Activated naive CD8-positive, alpha-beta T cell treated with anti-CD3 and anti-CD28 coated beads, Interleukin-2, amount 10 ng/mL, durations not matched to agents 7 days and 5 days (primary cell): ENCODE results near the gene ANXA11. TPM values are rescaled to one million over a fixed set of nuclear protein-coding genes. Genes with fewer than 3 reads are reported as not detected.
"Not testable (repeated sequence)": the region's sequence is repeated elsewhere in the genome, so short reads cannot be mapped to it uniquely, and the experiment has no call there.

ENCODE experiments used
- ATAC-seq: fragments of 150-1000 bp; cut with Tn5 transposase; one replicate; pipeline ENCODE4 v1.10.0; 2021; ENCODE audit warnings: low read depth, moderate library complexity
- POLR2A ChIA-PET: fragments of 350-600 bp; sonication (Branson Sonifier 250); formaldehyde crosslinking; loops from one replicate; lab custom pipeline; 2021; ENCODE audit warnings: antibody characterized with exemption; lab: Charles Lee
- DNase-seq: peaks from one replicate; pipeline ENCODE4 v3.0.0; 2021
- H3K27ac Mint-ChIP-seq: one replicate; pipeline ENCODE4 v1.8.0; 2022; ENCODE audit warnings: mild to moderate bottlenecking, mixed read lengths
- H3K27me3 Mint-ChIP-seq: one replicate; pipeline ENCODE4 v1.8.0; 2022; ENCODE audit warnings: mild to moderate bottlenecking, moderate library complexity, mixed read lengths
- H3K36me3 Mint-ChIP-seq: one replicate; pipeline ENCODE4 v1.8.0; 2021; ENCODE audit warnings: mild to moderate bottlenecking, mixed read lengths
- H3K4me1 Mint-ChIP-seq: one replicate; pipeline ENCODE4 v1.8.0; 2021; ENCODE audit warnings: mixed read lengths
- H3K4me3 Mint-ChIP-seq: one replicate; pipeline ENCODE4 v1.8.0; 2022; ENCODE audit warnings: mild to moderate bottlenecking, moderate library complexity, mixed read lengths
- H3K9me3 Mint-ChIP-seq: one replicate; pipeline ENCODE4 v1.8.0; 2021; ENCODE audit warnings: mixed read lengths
- total RNA-seq, 2 experiments: library from RNA; stranded (reverse); gene quantifications; one replicate each; pipeline ENCODE4 v1.2.3, GENCODE V29; 2021

Gene ANXA11
- total RNA-seq, 2 experiments from 2014 or later = 263 to 277 TPM

GRCh38 chr10:80154626-80154977 is 50.7 kb downstream of the ANXA11 start:
- Mint-ChIP-seq H3K9me3 (no peaks in the 10 kb centered on the region), H3K27ac (no peak overlapping the region)
- POLR2A ChIA-PET = no interaction called here

GRCh38 chr10:80153460-80153859 is 51.9 kb downstream of the ANXA11 start:
- Mint-ChIP-seq H3K27me3 (no peaks in the 10 kb centered on the region), H3K9me3 (no peaks in the 10 kb centered on the region), H3K27ac (no peak overlapping the region), H3K4me1 (peaks cover 5% of the 10 kb centered on the region), H3K4me3 (no peak overlapping the region), H3K36me3 (peaks cover 78% of the 10 kb centered on the region)
- no peak for DNase-seq
- ATAC-seq = no peak
- POLR2A ChIA-PET = interaction anchor here (0.6 kb wide), 2 partner anchors 9 to 147 kb away, joined by 3 to 7 read pairs; no protein-coding TSS in a partner anchor

More at GRCh38 chr10:80154626-80154977, 50.7 kb downstream of the ANXA11 start:
- ATAC-seq (no peak), DNase-seq (no peak)
- H3K4me3 Mint-ChIP-seq = no peak overlapping the region
- H3K4me1 Mint-ChIP-seq = peaks cover 11% of the 10 kb centered on the region
- peaks cover 69% of the 10 kb centered on the region for H3K36me3 Mint-ChIP-seq
- no peaks in the 10 kb centered on the region for H3K27me3 Mint-ChIP-seq

- no peaks in the 10 kb centered on the region for H3K9me3 Mint-ChIP-seq
- H3K36me3 Mint-ChIP-seq = peaks cover 75% of the 10 kb centered on the region
- no peak overlapping the region for H3K4me3 Mint-ChIP-seq
- H3K4me1 Mint-ChIP-seq = peaks cover 5% of the 10 kb centered on the region
- POLR2A ChIA-PET = no interaction called here
- no peak for ATAC-seq
- DNase-seq = no peak
- no peaks in the 10 kb centered on the region for H3K27me3 Mint-ChIP-seq
- H3K27ac Mint-ChIP-seq = no peak overlapping the region
Observed at GRCh38 chr10:80152820-80153219, 52.5 kb downstream of the ANXA11 start.

- Mint-ChIP-seq H3K36me3 (peaks cover 57% of the 10 kb centered on the region), H3K27me3 (no peaks in the 10 kb centered on the region), H3K27ac (peak overlapping the region; percentile 69), H3K4me3 (no peak overlapping the region), H3K9me3 (no peaks in the 10 kb centered on the region), H3K4me1 (peaks cover 2% of the 10 kb centered on the region)
- POLR2A ChIA-PET = interaction anchor here (1.0 to 1.4 kb wide), 2 partner anchors 55 to 71 kb away, joined by 3 to 4 read pairs; partner anchors contain the start of gene ANXA11
- no peak for DNase-seq
- ATAC-seq = no peak
Observed at GRCh38 chr10:80150172-80150571, 55.2 kb downstream of the ANXA11 start.

- no peak overlapping the region for H3K27ac Mint-ChIP-seq
- peaks cover 48% of the 10 kb centered on the region for H3K36me3 Mint-ChIP-seq
Observed at GRCh38 chr10:80149123-80149522, 56.2 kb downstream of the ANXA11 start.

GRCh38 chr10:80148166-80148805 is 57.1 kb downstream of the ANXA11 start:
- no peaks in the 10 kb centered on the region for H3K27me3 Mint-ChIP-seq
- peaks cover 42% of the 10 kb centered on the region for H3K36me3 Mint-ChIP-seq
- no peak overlapping the region for H3K27ac Mint-ChIP-seq
- no peaks in the 10 kb centered on the region for H3K9me3 Mint-ChIP-seq
- H3K4me3 Mint-ChIP-seq = no peak overlapping the region
- H3K4me1 Mint-ChIP-seq = peaks cover 13% of the 10 kb centered on the region
- ATAC-seq (no peak), DNase-seq (no peak)
- POLR2A ChIA-PET = no interaction called here

More at GRCh38 chr10:80149123-80149522, 56.2 kb downstream of the ANXA11 start:
- POLR2A ChIA-PET = no interaction called here
- Mint-ChIP-seq H3K4me3 (no peak overlapping the region), H3K27me3 (no peaks in the 10 kb centered on the region), H3K9me3 (no peaks in the 10 kb centered on the region), H3K4me1 (peaks cover 9% of the 10 kb centered on the region)
- ATAC-seq (no peak), DNase-seq (no peak)

GRCh38 chr10:80146918-80147317 is 58.4 kb downstream of the ANXA11 start:
- Mint-ChIP-seq H3K27me3 (no peaks in the 10 kb centered on the region), H3K4me1 (peaks cover 11% of the 10 kb centered on the region), H3K36me3 (peaks cover 34% of the 10 kb centered on the region), H3K9me3 (no peaks in the 10 kb centered on the region), H3K27ac (no peak overlapping the region), H3K4me3 (no peak overlapping the region)
- POLR2A ChIA-PET = no interaction called here
- ATAC-seq (no peak), DNase-seq (no peak)

GRCh38 chr10:80145406-80146308 is 59.7 kb downstream of the ANXA11 start:
- not testable (repeated sequence) for H3K27ac Mint-ChIP-seq, H3K9me3 Mint-ChIP-seq, H3K4me3 Mint-ChIP-seq, DNase-seq, H3K27me3 Mint-ChIP-seq, ATAC-seq
- POLR2A ChIA-PET = interaction anchor here (1.3 kb wide), 1 partner anchor 42 kb away, joined by 4 read pairs; no protein-coding TSS in a partner anchor
- H3K4me1 Mint-ChIP-seq = peaks cover 11% of the 10 kb centered on the region
- H3K36me3 Mint-ChIP-seq = peaks cover 23% of the 10 kb centered on the region

GRCh38 chr10:80144696-80145131 is 60.6 kb downstream of the ANXA11 start:
- Mint-ChIP-seq H3K27ac (peak overlapping the region; percentile 70), H3K4me1 (peaks cover 11% of the 10 kb centered on the region), H3K27me3 (peaks cover 2% of the 10 kb centered on the region), H3K9me3 (no peaks in the 10 kb centered on the region), H3K4me3 (peak overlapping the region; percentile 80), H3K36me3 (peaks cover 17% of the 10 kb centered on the region)
- ATAC-seq = peak; percentile 53
- peak; percentile 53 for DNase-seq
- POLR2A ChIA-PET = interaction anchor here (0.5 to 2.5 kb wide), 5 partner anchors 43 to 115 kb away, joined by 3 to 17 read pairs (median 4); partner anchors contain the start of gene ANXA11

- Mint-ChIP-seq H3K9me3 (no peaks in the 10 kb centered on the region), H3K4me3 (peak overlapping the region; percentile 80), H3K27me3 (peaks cover 2% of the 10 kb centered on the region), H3K36me3 (peaks cover 13% of the 10 kb centered on the region), H3K27ac (peak overlapping the region; percentile 70), H3K4me1 (peaks cover 11% of the 10 kb centered on the region)
- DNase-seq (peak; percentile 59), ATAC-seq (peak; percentile 62)
- POLR2A ChIA-PET = interaction anchor here (0.5 to 2.5 kb wide), 5 partner anchors 44 to 115 kb away, joined by 3 to 17 read pairs (median 4); partner anchors contain the start of gene ANXA11
Observed at GRCh38 chr10:80144067-80144695, 61.2 kb downstream of the ANXA11 start.

- Mint-ChIP-seq H3K27me3 (peaks cover 4% of the 10 kb centered on the region), H3K36me3 (no peaks in the 10 kb centered on the region), H3K4me3 (no peak overlapping the region), H3K9me3 (no peaks in the 10 kb centered on the region), H3K4me1 (peaks cover 11% of the 10 kb centered on the region), H3K27ac (no peak overlapping the region)
- DNase-seq (no peak), ATAC-seq (no peak)
- POLR2A ChIA-PET = no interaction called here
Observed at GRCh38 chr10:80141696-80142460, 63.5 kb downstream of the ANXA11 start.

GRCh38 chr10:80140251-80140650 is 65.1 kb downstream of the ANXA11 start:
- H3K27ac Mint-ChIP-seq = no peak overlapping the region
- no peaks in the 10 kb centered on the region for H3K36me3 Mint-ChIP-seq
- H3K9me3 Mint-ChIP-seq = no peaks in the 10 kb centered on the region
- H3K27me3 Mint-ChIP-seq = peaks cover 4% of the 10 kb centered on the region
- ATAC-seq (no peak), DNase-seq (no peak)
- H3K4me3 Mint-ChIP-seq = no peak overlapping the region
- H3K4me1 Mint-ChIP-seq = peaks cover 11% of the 10 kb centered on the region
- POLR2A ChIA-PET = no interaction called here
